ENCODE data around the gene TRAF3IP1.
"Not testable (repeated sequence)": the region's sequence is repeated elsewhere in the genome, so short reads cannot be mapped to it uniquely, and the experiment has no call there.

The TRAF3IP1 gene

GRCh38 chr2:238380336-238380735 lies 60.0 kb downstream of the TRAF3IP1 start:
- no peak for DNase-seq (ENCODE audit: low read depth, low spot score)

GRCh38 chr2:238380785-238381184 lies 60.5 kb downstream of the TRAF3IP1 start:
- DNase-seq (ENCODE audit: low read depth, low spot score), result no peak

GRCh38 chr2:238381341-238382115 lies 61.2 kb downstream of the TRAF3IP1 start:
- DNase-seq (ENCODE audit: low read depth, low spot score), result no peak

- DNase-seq (ENCODE audit: low read depth, low spot score), result no peak
Observed at GRCh38 chr2:238382381-238382781, 62.1 kb downstream of the TRAF3IP1 start.

- no peak for DNase-seq (ENCODE audit: low read depth, low spot score)
Observed at GRCh38 chr2:238383135-238383534, 62.8 kb downstream of the TRAF3IP1 start.

GRCh38 chr2:238383743-238384380 lies 63.5 kb downstream of the TRAF3IP1 start:
- DNase-seq (ENCODE audit: low read depth, low spot score), result no peak

- no peak for DNase-seq (ENCODE audit: low read depth, low spot score)
Observed at GRCh38 chr2:238387332-238387731, 67.0 kb downstream of the TRAF3IP1 start.

GRCh38 chr2:238388794-238389193 lies 68.5 kb downstream of the TRAF3IP1 start:
- no peak for DNase-seq (ENCODE audit: low read depth, low spot score)

GRCh38 chr2:238389988-238390589 lies 69.8 kb downstream of the TRAF3IP1 start:
- no peak for DNase-seq (ENCODE audit: low read depth, low spot score)

- no peak for DNase-seq (ENCODE audit: low read depth, low spot score)
Observed at GRCh38 chr2:238391042-238391689, 70.8 kb downstream of the TRAF3IP1 start.

- no peak for DNase-seq (ENCODE audit: low read depth, low spot score)
Observed at GRCh38 chr2:238396663-238397062, 76.3 kb downstream of the TRAF3IP1 start.

- DNase-seq (ENCODE audit: low read depth, low spot score), result no peak
Observed at GRCh38 chr2:238397356-238397755, 77.0 kb downstream of the TRAF3IP1 start.

GRCh38 chr2:238398577-238398976 lies 78.3 kb downstream of the TRAF3IP1 start:
- DNase-seq (ENCODE audit: low read depth, low spot score), result no peak

- DNase-seq (ENCODE audit: low read depth, low spot score), result no peak
Observed at GRCh38 chr2:238399094-238399493, 78.8 kb downstream of the TRAF3IP1 start.

- DNase-seq (ENCODE audit: low read depth, low spot score), result no peak
Observed at GRCh38 chr2:238401551-238401950, 81.2 kb downstream of the TRAF3IP1 start.

- no peak for DNase-seq (ENCODE audit: low read depth, low spot score)
Observed at GRCh38 chr2:238403632-238404405, 83.5 kb downstream of the TRAF3IP1 start.

GRCh38 chr2:238404406-238405216 lies 84.3 kb downstream of the TRAF3IP1 start:
- DNase-seq (ENCODE audit: low read depth, low spot score), result no peak

GRCh38 chr2:238405217-238405555 lies 84.9 kb downstream of the TRAF3IP1 start:
- not testable (repeated sequence) for DNase-seq (ENCODE audit: low read depth, low spot score)

GRCh38 chr2:238406221-238406997 lies 86.1 kb downstream of the TRAF3IP1 start:
- DNase-seq (ENCODE audit: low read depth, low spot score), result no peak

GRCh38 chr2:238406998-238407285 lies 86.6 kb downstream of the TRAF3IP1 start:
- no peak for DNase-seq (ENCODE audit: low read depth, low spot score)

All from activated CD4-positive, CD25-positive, alpha-beta regulatory T cell treated with anti-CD3 and anti-CD28 coated beads, Interleukin-2, amount 50 U/mL, for 16 hours (primary cell).